Left renal pelvis (tissue), 4 donors: Measurements from ENCODE around the gene VIT. TPM values are rescaled to one million over a fixed set of nuclear protein-coding genes. Genes with fewer than 3 reads are reported as not detected.
A peak's percentile ranks its signal among the peaks of the same experiment; 100 is the strongest.

Source experiments
- DNase-seq, 4 donors: peaks; one replicate each; pipeline ENCODE4 v3.0.0-alpha.2; 2013; ENCODE audit warnings: low read depth in 4 of 4, low spot score in 3 of 4
- polyA plus RNA-seq, 4 donors: library from polyadenylated mRNA; unstranded; fragments of 120-200 nt; gene quantifications; one replicate each; pipeline ENCODE4 v1.2.1, GENCODE V29; 2013; ENCODE audit not compliant: insufficient read length in 4 of 4

Gene VIT
- polyA plus RNA-seq, 4 donors = 0.09 to 4.6 (median 0.20) TPM; not detected in 1

DNA sequence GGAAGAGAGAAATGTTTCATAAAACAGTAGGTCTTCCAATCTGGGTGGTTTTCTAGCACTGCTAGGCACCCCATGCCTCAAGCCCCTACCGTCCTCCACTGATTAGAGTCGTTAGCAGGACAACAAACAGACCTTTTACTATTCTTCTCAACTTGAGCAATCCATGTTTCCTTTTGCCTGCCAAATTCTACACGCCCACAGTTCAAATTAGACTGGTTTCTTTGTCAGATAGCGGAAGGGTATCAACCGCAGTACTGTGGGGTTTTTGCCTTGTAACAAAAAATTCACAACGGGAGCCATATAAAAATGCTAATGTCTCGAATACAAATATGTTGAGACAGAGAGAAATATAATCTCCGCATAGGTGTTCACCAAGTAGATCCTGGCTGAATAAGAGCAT is 59.9 kb downstream of the VIT start:
- no peak for DNase-seq

DNA sequence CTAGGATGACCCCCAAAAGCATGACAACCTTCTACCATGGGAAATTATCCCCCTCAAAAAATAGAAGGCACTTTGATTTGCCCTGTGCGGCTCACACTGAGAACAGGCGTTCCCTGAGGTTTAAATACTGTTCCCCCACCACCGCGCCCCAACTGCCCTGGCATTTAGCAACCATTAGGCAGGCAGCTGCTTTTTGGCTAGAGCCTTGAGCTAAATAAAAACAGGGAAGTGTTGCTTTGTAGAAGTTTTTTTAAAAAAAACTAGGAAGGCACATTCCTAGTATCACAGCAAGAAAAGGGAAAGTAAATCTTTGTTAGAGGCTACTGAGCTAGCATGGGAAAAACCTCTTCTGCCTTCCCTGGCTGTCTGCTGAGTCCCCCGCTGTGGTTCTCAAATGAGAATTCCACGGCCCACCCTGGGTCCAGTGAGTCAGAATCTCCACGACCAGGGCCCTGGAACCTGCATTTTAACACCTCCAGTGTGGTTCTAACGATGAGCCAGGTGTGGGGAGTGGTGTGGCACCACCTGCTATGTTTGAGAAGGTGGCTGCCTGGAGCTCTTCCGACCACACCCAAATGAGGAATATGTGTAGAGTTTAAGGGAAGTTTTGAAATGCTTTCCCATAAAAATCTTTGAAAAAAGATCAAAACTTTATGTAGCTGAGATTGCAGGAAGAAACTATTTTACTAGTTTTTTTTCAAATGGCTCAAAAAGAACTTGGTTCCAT is 66.4 kb downstream of the VIT start:
- no peak for DNase-seq

DNA sequence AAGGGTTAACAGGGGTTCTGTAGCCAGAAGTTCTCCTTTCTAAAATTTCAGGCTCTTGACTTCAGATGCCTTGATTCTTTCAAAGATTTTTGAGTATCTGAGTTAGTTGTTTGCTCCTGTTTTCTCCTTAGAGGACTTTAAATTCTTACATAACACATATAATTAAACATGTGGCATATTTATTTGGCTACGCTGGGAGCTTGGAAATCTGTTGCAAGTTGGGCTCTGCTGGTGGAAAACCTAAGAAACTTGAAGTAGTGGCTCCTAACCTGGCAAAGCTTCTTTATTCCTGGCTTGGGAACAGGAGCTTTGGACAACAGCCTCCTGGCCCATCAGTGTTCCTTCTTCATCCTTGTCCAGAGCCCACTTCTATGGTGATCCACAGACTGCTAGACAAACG is 72.6 kb downstream of the VIT start:
- no peak for DNase-seq

DNA sequence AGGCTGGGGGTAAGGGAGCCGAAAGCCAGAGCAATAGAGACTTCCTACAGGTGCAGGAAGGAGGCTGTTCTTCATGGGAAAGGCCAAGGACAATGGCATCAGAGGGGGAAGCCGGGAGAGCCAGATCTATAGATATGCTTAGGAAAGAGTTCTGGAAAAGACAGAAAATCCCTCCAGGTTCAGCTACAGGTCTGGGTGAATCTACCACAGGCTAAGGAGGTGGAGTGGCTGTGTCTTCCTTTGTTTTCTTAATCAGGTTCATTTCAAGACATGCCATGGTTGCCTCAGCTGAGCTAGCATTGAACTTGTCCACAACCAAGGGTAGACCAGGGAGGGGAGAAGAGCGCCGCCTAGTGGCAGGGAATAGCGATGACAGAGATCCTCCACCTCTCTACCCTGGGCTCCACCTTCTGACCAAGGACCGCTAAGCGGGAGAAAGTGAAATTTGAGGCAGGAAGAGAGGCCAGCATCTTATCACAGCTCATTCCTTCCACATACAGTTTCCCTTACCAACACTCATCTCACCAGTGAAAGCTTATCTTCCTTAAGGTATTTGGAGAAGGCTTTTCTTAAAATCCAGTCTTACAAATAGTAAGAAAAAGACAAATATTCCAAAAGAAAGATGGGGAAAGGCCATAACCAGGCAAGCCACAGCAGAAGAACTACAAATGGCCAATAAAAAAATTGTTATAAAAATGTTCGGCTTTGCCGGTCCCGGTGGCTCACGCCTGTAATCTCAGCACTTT is 74.2 kb downstream of the VIT start:
- no peak for DNase-seq

DNA sequence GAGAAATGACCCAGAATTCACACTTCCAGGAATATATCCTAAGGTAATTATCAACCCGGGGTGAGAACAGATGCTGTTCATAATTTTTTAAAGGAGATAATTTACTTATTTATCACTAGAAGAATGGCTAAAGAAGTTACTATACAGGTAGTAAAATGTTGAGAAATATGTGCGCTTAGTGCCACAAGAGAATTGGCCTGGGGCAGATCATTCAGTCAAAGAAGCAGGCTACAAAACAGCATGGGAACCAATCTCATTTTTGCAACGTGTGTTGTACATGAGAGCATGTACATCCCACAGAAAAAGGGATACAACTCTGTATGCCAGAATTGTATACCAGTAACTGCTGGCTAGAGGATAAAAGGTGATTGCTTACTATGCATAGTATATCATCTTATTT is 75.2 kb downstream of the VIT start:
- DNase-seq = no peak

DNA sequence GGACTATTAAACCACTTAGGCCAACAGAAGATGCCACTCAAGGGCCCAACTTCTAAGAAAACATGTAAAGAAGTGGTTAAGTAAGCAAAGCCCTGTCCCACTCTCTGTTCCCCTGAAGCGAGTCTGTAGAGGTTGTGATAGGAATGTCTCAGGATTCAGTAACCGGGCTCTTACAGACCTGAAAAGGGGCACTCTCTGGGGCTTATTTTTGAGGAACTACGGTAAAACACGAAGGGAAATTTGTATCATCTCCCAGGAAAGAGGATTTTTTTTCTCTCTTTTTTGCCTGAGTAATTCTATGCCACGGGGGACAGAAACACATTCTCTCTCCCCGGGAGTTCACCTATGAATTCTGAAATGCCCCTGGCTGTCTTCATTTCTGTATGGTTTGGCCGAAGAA is 77.4 kb downstream of the VIT start:
- no peak for DNase-seq

DNA sequence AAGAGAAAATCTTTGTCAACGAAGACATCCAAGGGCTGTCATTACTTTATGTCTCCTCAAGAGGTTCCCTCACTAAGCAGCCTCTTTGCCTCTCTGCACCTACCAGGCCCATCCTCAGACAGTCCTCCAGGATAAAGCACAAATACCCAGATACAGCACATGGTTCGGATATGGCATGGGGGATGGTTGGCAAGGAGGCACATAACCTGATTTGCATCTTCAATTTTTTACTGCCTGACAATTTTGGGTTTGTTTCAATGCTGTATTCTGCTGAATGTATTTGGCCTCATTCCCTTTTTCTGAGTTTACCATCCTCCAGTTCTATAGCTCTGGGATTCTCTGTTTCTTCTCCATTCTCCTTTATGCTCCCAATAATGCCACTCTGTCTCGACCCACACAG is 78.8 kb downstream of the VIT start:
- DNase-seq = no peak

DNA sequence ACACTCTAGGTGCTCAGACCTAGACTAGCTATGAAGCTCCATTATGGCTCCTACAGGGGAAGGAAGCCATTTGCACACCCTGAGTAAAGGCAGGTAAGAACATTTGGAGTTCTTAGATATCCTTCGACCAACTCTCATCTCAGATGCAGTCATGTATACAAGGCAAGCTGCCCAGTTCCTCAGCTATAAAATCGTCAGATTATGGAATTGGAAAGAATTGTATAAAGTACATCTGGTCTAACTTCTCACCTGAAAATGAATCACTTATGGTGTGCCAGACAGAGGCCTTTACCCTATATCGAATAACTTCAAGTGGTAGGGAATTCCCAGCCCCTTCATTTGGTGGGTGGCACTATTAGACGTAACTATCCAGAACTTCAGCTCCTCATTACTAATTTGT is 79.3 kb downstream of the VIT start:
- DNase-seq = no peak

DNA sequence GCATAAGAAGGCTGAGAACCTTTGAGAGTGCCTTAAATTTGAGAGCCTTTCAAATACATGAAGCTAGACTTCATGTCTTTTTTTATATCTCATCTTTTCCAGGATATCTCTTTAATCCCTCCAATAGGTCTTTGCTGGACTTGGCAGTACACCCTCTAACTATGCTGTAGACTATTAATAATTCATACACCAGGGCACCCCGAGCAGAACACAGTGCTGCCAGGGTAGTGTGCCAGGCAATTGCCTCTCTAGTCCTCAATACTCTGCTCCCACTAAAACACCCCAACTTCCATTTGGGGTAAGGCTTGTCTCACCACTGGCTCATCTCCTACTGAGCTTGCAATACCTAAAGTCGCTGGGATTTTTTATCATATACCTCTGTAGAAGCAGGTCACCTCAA is 80.8 kb downstream of the VIT start:
- no peak for DNase-seq

DNA sequence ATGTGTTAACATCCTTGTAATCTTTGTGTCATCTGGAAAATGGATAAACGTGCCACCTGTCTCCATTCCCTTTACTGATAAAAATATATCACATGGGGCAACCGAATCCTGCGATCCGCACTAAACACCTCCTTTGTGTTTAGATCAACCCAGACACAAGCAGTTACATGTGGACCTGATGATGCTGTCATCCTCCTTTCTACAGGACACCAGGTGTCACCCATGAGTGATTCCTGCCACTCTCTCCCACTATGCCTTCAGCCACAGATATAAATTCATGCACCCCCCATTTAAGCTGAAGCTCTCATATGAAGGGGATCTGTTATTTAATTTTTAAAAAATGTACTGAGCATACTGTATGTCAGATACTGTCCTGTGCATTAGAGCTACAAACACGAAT is 81.3 kb downstream of the VIT start:
- DNase-seq = no peak

DNA sequence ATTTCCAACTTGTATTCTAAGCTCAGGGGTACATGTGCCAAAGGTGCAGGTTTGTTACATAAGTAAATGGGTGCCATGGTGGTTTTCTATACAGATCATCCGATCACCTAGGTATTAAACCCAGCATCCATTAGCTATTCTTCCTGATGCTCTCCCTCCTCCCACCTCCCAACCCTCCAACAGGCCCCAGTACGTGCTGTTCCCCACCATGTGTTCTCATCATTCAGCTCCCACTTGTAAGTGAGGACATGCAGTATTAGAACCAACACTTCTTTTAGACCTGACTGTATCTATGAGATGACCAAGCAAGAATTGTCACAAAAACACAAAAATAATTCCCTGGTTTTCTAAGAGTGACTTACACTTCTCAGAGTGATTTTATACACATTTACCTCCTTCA is 83.0 kb downstream of the VIT start:
- DNase-seq = no peak

DNA sequence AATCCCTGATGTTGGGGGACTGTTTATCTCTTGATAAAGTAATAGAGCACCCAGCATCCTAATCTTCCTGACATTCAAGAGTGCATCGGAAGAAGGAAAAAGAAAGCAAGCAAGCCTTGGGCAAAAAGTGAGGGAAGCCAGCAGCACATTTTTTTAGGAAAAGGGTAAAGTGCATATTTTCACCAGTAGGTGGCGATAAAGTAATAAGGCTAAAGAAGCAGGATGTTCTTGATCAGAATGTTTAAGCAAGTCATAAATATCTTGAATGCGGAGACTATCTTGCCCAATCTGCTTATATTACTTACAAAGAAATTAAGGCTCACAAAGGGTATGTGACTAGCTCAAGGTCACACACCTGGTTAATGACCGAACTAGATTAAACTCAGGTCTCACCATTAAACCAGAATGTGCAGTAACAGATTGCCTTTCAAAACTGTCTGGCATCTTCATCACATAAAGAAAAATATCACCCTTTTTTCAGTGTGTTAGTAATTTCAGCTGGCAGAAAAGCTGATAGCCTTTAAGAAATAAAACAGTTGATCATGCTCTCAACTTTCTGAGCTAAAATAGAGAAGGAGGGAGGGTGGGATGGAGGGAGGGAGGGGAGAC is 83.8 kb downstream of the VIT start:
- DNase-seq = peak in 1 of 4 donors; percentile 48

DNA sequence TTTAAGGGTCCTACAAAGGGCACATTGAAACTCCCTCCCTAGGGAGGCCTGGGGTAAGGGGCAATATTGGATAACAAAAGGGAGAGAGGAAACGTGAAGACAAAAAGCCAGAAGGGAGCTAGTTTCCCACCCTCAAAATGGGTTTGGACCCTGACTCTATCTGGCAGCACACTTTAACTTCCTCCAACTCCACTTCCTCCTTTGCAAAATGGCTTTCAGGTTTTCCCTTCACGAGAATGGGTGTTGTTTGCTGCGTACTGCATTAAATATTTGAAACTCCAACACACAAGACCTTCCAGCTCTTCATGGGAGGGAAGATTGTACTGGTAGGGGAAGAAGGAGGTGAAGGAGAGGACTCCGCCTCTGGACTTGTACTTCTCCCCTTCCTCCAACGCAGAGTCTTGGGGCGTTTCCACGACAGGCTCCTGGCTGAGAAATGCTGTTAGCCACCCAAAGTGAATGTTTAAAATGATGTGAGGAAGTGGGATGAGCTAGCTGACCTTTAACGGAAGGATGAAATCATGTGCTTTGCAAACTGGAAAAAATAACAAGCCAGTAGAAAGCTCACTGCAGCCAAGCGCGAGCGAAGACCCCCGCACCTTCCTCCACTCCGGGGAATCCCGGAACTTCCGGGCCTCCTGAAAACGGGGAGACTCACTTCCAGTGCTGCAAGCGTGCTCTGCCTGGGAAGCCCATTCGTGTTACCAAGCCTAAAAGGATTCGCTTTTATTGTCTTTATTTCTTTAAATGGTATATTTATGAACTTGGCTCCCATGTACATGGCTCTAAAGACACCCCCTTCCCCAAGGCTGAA is 85.6 kb downstream of the VIT start:
- no peak for DNase-seq

DNA sequence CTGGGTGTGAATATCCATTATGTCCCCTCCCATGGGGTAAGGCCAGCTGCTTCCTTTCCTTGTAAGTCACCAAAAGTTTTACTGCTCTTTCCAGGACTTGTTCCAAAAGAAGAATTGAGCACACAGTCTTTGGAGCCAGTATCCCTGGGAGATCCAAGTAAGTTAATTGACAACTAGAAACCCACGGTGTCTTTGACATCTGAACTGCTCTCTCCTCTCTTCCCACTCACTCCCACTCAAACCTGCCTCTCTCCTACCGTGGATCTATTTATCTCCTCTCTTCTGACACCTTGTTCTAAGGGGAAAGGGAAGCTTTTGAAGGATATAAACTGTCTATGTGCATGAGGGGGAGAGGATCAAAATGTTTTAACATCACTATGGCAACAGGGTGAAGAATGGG is 86.7 kb downstream of the VIT start:
- peak in 1 of 4 donors; percentile 43 for DNase-seq

DNA sequence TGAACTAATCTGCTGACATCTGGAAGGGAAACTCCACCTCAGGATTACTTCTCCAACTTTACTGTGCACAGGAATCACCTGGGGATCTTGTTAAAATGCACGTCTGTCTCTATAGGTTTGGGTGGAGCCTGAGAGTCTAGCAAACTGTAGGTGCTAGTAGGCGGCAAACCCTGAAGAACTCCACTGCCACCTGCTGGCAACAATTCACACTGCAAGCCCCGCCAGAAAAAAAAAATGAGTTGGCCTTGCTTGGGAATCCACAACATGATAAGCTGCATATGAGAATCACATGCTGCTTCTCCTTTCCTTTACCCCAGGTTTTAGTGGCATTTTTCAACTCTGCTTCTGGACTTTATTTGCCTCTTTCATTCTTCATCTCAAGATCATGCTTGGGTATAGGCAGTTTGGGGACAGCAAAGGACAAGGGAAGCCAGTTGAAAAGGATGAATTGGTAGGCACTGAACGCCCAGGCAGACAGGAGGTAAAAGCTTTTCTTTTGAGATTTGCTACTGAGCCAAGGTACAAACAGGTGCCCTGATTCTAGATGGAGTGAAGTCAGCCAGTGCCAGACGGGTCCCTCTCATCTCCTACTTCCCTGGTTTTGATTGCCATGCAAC is 88.8 kb downstream of the VIT start:
- peak in 2 of 4 donors; percentile 48 to 54 for DNase-seq

DNA sequence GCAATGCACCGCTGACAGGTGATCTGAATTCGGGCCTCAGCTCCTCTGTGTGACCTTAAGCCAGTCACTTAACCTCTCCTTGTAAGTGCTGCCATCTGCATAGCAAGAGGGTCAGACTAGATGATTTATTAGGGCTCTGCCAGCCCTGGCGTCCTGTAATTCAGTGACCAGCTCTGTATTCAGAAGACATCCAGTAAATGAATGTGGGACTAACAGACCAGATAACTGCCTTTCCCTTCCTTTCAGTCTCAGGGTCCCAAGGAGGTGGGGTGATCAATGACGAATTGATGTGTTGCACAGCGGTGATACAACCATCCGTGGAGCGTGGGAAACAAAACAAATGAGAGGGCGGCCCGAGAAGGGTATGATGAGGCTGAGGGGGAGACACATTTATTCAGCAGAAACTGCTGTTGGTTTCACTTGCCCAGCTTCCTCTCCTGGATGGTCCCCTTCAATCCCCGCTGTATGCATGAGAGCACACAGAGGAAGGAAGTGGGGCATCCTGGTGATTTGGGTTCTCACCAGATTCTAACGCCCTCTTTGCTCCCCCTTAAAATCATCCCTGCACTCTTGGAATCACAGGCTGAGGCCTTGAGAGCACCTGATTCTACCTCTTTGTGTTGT is 92.8 kb downstream of the VIT start:
- DNase-seq = no peak

DNA sequence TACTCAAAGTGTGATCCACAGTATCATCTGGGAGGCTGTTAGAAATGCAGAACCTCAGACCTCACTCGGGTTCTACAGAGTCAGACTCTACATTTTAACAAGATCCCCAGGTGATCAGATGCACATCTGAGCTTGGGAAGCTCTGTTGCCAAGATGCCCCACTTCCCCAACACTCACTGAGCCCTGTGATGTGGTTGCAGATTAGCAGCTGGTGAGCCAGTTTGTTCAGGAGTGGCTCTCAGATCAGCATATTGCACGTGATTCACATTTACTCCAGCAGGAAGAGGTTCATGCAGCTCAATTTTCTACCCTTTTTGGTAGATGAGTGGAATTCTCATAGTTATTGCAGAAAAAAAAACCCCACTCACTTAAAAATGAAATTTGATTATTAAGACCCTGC is 96.4 kb downstream of the VIT start:
- no peak for DNase-seq

DNA sequence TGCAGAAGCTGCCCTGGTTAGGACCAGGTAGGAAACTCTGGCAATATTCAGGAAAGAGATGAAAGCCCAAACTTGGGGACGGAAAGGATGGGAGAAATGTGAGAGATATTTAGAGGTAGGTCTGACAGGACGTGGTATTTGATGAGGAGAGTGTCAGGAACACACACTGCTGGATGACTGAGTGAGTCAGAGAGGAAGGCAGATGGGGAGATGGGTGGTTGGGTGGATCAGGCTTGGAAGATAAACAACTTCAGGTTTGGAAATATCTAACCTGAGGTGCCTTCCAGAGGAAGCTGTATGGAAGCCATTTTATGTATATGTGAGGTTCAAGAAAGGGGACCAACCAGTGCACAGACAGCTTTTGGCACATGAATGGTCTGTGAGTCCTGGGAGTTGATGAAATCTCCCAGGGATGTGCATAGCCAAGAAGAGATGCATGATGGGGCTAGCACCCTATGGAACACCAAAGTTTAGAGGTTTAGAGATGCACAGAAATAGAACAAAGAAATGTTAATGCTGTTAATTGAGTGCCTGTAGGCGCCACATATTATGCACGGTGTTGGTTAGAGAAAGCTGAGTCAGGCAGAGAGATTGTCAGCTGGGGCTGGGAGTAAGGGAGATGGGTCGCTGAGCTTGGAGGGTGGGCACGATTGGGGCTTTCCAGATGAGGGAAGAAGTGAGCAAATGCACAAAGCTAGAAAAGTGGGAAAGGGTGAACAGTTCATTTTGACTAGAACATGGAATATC is 101.0 kb downstream of the VIT start:
- DNase-seq = no peak

DNA sequence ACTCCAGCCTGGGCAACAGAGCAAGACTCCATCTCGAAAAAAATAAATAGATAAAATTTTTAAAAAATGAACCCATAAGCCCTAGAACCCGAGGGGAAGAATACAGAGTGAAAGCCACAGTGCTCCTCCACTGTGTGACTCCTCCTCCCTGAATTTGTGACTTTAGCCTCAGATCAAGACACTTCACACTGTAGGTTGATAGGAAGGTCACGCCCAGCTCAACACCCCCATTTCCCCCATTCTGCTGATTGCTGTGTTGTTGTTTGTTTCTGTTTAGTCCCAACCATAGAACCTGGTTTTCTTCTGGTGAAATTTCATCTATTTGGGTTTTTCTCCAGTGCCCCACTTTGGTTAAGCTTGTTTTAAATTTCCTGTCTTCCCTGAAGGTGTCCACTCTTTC is 102.2 kb downstream of the VIT start:
- no peak for DNase-seq

DNA sequence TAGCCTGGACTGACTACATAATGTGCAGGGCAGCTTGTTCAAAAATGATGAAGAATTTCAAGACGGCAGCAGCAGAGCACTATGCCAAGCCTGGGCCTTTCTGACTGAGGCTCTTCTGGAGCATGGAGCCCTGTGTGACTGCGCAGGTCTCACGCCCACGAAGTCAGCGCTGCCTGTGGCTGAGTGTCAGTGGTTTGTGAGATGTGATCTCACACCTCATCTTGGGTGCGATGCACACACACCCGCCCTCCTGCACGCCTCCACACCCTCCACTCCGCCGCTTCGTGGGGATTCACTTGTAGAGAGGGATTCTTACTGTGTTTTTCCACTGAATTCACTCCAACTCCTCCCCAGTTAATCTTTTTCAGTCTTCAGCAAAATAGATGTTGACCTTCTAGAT is 103.9 kb downstream of the VIT start:
- no peak for DNase-seq
